Suprapubic skin (tissue), 3 donors: ENCODE data around the gene TBL1Y.

Experiments used
- CTCF ChIP-seq, 2 donors: fragments of 200-600 bp in 1 of 2; fragments of 450-650 bp in 1 of 2; sonication (generic) in 1 of 2; IDR thresholded peaks; one replicate each; pipeline ENCODE4 v1.5.1; 2016 to 2019; ENCODE audit warnings: antibody characterized with exemption in 2 of 2, mild to moderate bottlenecking in 1 of 2, moderate library complexity in 1 of 2
- EP300 ChIP-seq: sonication (generic); formaldehyde crosslinking; IDR thresholded peaks from one replicate; pipeline ENCODE4 v1.6.1; 2017; ENCODE audit warnings: antibody characterized with exemption

GRCh38 chrY:7122202-7122601 lies 211.7 kb downstream of the TBL1Y start:
- no peak for TF ChIP-seq EP300
- no peak for TF ChIP-seq CTCF (IDR thresholded peaks at IDR 0.05)
